Stimulated activated naive CD4-positive, alpha-beta T cell (primary cell): Measurements from ENCODE around the gene TRDMT1.

Source experiments
- DNase-seq, 6 experiments: peaks; one replicate each; lab custom pipeline; 2025; lab: John Stamatoyannopoulos, UW

Gene TRDMT1

GRCh38 chr10:17209881-17210280, 8.4 kb upstream of the TRDMT1 start:
- DNase-seq: no peak

DNA sequence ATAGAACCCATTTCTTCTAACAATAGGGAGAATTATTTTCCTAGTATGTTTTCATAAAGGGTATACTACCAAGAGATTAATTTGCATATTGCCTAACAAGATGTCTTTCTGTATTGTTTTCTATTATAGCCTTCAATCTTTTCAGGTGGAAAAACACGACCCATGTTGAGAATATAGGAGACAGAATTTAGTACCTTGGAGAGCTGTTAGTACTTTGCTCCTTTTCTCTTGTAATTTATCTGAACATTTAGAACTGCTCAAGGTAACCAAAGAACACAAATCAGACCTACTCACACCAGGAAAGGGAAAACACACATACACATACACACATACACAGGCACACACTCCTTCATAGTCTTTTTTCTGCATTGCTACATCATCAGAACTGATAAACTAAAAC, 7.8 kb upstream of the TRDMT1 start:
- DNase-seq: no peak

DNA sequence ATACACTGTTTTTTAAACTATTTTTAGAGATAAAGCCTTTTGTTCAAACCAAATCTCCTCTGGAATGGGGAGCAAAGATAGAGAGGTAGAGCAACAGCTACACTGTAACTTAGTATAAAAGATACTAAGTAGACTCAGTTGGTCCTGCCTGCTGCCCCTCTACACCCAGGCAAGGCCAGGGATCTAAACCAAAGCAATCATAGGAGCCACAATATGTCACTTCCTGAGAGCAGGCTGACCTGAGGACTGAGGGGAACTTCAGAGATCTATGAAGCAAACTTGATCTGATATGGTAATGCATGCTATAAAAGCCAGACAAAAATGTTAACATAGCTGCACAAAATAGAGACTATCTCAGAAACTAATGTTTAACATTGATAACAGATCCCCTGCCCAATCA, 7.0 kb upstream of the TRDMT1 start:
- DNase-seq: no peak

- peak; percentile 7 to 71 (median 40) for DNase-seq
These were observed 4.8 kb upstream of the TRDMT1 start for GRCh38 chr10:17206210-17206709.

DNA sequence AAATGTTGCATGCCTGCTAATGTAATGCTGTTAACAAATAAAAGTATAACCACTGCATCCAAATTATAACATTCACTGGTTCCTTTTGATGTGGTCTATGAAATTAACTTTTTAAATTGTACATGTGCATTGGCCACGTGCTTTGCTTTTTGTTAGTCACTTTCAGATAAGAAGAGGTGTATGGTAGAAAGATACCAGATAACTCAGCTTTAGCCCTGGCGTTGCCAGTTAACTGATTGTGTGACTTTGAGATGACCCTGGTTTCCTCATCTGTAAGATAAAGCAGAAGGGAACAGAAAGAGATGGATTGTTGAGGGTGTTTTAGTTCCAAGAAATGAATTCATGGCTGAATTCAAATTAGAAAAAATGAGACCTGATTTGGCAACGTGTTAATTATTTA, 1.9 kb upstream of the TRDMT1 start:
- no peak for DNase-seq

DNA sequence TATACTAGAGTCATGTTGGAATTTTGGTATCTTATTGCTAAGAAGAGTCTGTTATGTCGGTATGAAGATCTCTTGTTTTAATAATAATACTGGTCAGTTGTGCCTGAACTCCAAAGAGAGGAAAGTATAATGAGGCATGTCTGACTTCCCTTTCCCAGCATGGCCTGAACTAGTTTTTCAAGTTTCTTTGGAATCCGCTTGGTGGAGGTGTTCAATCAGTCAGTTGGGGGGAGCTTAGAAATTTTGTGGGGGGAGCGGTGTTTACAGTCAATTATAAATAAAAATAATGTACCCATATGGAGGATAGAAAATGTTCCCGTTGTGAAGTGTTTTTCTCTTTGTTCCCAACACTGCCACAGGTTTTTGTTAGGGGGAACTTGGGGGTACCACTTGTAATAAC, 1.5 kb upstream of the TRDMT1 start:
- no peak for DNase-seq

DNA sequence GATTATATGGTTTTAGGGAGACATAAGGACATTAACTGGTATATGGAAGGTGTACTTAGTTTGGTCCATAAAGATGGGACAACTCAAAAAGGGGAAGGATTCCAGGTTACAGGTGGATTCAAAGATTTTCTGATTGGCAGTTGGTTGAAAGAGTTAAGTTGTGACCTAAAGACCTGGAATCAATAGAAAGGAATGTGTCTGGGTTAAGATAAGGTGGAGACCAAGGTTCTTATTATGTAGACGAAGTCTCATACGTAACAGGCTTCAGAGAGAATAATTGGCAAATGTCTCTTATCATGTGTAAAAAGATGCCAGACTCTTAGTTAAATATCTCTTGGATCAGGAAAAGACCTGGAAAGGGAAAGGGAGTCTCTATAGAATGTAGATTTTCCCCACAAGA, 1.0 kb upstream of the TRDMT1 start:
- no peak for DNase-seq

GRCh38 chr10:17201794-17202116, 283 bp upstream of the TRDMT1 start:
- no peak for DNase-seq

- no peak for DNase-seq
These were observed 1.2 kb downstream of the TRDMT1 start for GRCh38 chr10:17200001-17200911.

DNA sequence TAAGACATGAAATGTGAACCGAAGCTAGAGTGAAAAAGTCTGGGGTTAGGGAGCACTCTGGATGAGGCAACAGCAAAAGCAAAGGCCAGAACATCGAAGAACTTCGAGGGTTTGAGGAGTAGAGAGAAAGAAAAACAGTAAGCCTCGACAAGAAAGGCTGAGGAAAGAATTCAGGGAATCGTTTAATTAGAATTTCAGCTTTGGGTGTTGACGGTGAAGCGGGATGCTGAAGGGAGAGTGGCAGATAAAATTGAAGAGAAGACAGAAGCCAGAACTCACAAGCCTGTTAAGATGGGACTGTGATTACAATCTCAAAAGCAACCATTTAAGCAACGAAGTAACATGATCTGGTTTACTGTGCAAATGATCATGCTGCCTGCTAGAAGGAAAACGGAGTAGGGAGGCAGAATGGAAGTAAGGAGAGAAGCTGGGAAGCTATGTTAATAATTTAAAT, 2.1 kb downstream of the TRDMT1 start:
- DNase-seq: no peak

GRCh38 chr10:17196573-17196972, 4.9 kb downstream of the TRDMT1 start:
- DNase-seq: no peak

DNA sequence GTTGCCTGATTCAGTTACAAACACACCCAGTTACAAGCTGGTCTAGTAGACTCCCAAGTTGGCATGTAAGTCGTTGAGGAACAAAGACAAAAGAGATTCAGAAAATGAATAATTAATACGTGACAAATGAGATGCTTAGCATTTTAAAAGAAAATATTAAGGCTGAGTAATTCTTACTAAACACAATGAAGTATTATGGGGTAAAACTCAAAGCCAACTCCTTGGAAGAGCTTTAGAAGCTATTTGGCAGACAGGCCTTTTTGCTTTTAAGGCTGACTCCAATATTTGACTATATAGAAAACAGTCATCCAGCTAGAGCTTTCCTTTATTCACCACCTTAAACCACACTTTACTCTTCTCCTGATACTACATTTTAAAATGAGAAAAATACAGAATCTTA, 5.4 kb downstream of the TRDMT1 start:
- DNase-seq: no peak

- DNase-seq: no peak
These were observed 6.4 kb downstream of the TRDMT1 start for GRCh38 chr10:17195083-17195482.

DNA sequence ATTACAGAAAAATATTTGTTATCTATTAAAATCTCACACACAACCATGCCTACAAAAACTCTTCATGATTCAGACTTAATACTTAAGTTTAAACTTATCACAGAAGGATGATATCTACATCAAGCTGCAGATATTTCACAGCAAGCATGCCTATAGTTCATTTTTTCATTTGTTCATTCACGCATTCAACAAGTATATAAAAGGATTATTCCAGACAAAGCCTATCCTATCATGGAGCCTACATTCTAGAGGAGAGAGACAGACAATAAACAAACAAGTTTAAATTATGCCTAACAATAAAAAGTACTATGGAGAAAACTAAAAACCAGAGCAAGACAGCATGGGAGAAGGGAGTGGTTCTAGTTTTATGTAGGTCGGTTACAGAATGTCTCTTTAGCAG, 10.9 kb downstream of the TRDMT1 start:
- DNase-seq: no peak

- DNase-seq: no peak
These were observed 12.8 kb downstream of the TRDMT1 start for GRCh38 chr10:17188644-17189172.

- no peak for DNase-seq
These were observed 15.6 kb downstream of the TRDMT1 start for GRCh38 chr10:17185873-17186272.

DNA sequence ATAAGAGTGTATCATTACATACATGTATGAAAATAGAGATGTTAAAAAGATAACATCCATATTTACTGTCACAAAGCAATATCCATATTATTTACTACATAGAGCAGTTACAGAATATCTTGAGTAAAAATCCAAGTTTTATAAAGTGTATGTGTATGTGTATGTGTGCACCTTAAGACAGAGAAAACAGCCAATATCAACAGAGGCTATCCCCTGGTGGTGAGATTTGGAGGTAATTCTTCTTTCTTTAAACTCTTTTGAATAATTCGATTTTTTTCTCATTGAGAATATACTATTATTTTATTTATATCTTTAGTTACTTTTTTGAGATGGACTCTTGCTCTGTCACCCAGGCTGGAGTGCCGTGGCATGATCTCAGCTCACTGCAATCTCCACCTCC, 18.4 kb downstream of the TRDMT1 start:
- no peak for DNase-seq

GRCh38 chr10:17181751-17182150, 19.7 kb downstream of the TRDMT1 start:
- DNase-seq: no peak

GRCh38 chr10:17181110-17181509, 20.4 kb downstream of the TRDMT1 start:
- DNase-seq: no peak

DNA sequence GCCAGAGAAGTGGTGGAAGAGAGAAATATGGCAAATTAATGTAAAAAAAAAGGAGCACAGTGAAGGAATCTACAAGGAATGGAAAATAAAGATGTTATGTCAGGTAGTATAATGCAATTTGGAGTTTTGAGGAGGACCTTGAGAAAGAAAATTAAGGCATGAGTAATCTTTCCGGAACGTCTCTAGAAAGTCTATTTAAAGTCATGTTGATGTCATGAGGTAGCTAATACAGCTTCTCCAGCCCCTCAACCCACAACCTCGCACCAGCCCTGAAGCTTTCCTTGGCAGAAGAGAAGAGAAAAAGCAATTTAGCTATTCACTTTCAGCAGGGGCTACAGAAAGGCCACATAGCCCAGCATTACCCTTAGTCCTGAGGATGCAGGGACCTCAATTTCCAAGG, 22.5 kb downstream of the TRDMT1 start:
- DNase-seq: no peak

DNA sequence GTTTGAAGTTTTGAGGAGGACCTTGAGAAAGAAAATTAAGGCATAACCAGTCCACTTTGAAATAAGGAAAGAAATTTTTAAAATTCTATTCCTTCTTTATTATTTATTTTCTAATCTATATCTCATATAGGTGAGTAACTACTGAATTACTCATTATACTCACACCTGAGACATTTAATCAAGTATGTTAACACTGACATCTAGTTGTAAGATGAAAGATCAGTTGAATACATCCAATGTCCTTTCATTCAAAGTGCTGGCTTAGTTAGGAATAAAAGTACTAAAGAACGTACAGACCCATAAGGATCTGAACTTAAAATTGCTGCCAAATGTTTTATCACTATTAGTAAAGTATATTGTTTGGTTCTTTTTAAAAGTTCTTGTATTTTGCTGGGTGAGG, 23.5 kb downstream of the TRDMT1 start:
- no peak for DNase-seq

GRCh38 chr10:17177014-17177413, 24.5 kb downstream of the TRDMT1 start:
- DNase-seq: no peak

DNA sequence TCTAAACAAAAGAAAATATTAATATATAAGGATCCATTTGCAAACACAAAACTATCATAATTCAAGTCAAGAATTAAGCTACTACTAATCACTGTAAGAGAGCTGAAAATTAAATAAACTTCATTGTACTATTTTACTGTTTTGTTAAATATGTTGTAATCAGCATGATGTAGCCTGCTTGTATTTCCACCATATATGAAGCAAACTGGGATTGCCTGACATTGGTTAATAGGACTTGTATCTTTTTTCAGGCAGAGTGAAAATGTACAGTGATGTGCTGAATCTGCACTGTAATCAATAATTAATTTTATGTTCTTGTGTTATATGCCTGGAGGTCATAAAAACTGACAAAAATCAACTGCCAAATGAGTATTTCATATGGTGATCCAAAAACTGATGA, 25.4 kb downstream of the TRDMT1 start:
- no peak for DNase-seq

GRCh38 chr10:17175551-17175950, 25.9 kb downstream of the TRDMT1 start:
- peak in 1 of 6 experiments; percentile 6 for DNase-seq
